ENCODE data around the gene CCDC169.
"Not testable (repeated sequence)": the region's sequence is repeated elsewhere in the genome, so short reads cannot be mapped to it uniquely, and the experiment has no call there.

CCDC169 gene

GRCh38 chr13:36328821-36329220 is 31.2 kb upstream of the CCDC169 start:
- ATAC-seq (no peak), DNase-seq (no peak)
- H3K9me3 Mint-ChIP-seq: no peaks in the 10 kb centered on the region
- H3K4me3 Mint-ChIP-seq: no peak overlapping the region
- H3K27me3 Mint-ChIP-seq: no peaks in the 10 kb centered on the region
- H3K27ac Mint-ChIP-seq: peak overlapping the region in 1 of 2 donors; percentile 24
- peaks cover 6% of the 10 kb centered on the region for H3K4me1 Mint-ChIP-seq

- Mint-ChIP-seq H3K27ac (no peak overlapping the region), H3K27me3 (no peaks in the 10 kb centered on the region), H3K4me3 (no peak overlapping the region), H3K4me1 (no peaks in the 10 kb centered on the region), H3K9me3 (no peaks in the 10 kb centered on the region)
- ATAC-seq (no peak), DNase-seq (no peak)
Observed at GRCh38 chr13:36325912-36326311, 28.3 kb upstream of the CCDC169 start.

GRCh38 chr13:36324881-36325280 is 27.3 kb upstream of the CCDC169 start:
- not testable (repeated sequence) for H3K9me3 Mint-ChIP-seq, H3K27me3 Mint-ChIP-seq, H3K4me3 Mint-ChIP-seq, H3K4me1 Mint-ChIP-seq, H3K27ac Mint-ChIP-seq, ATAC-seq, DNase-seq

GRCh38 chr13:36323951-36324566 is 26.4 kb upstream of the CCDC169 start:
- Mint-ChIP-seq H3K27me3 (no peaks in the 10 kb centered on the region), H3K4me3 (no peak overlapping the region), H3K4me1 (no peaks in the 10 kb centered on the region), H3K9me3 (no peaks in the 10 kb centered on the region), H3K27ac (no peak overlapping the region)
- DNase-seq (no peak), ATAC-seq (no peak)

- no peak overlapping the region for H3K4me3 Mint-ChIP-seq
- no peaks in the 10 kb centered on the region for H3K9me3 Mint-ChIP-seq
- ATAC-seq: no peak
- H3K27ac Mint-ChIP-seq: no peak overlapping the region
- H3K4me1 Mint-ChIP-seq: no peaks in the 10 kb centered on the region
- DNase-seq: no peak
- no peaks in the 10 kb centered on the region for H3K27me3 Mint-ChIP-seq
Observed at GRCh38 chr13:36323408-36323807, 25.8 kb upstream of the CCDC169 start.

GRCh38 chr13:36319793-36320192 is 22.2 kb upstream of the CCDC169 start:
- not testable (repeated sequence) for H3K4me3 Mint-ChIP-seq, H3K27me3 Mint-ChIP-seq, H3K4me1 Mint-ChIP-seq, H3K9me3 Mint-ChIP-seq, ATAC-seq, DNase-seq
- H3K27ac Mint-ChIP-seq: peak overlapping the region in 1 of 2 donors; percentile 90

- Mint-ChIP-seq H3K4me3 (no peak overlapping the region), H3K27ac (no peak overlapping the region), H3K9me3 (no peaks in the 10 kb centered on the region), H3K27me3 (no peaks in the 10 kb centered on the region), H3K4me1 (no peaks in the 10 kb centered on the region)
- no peak for ATAC-seq
- no peak for DNase-seq
Observed at GRCh38 chr13:36313047-36313969, 15.7 kb upstream of the CCDC169 start.

GRCh38 chr13:36310417-36311108 is 12.9 kb upstream of the CCDC169 start:
- H3K27me3 Mint-ChIP-seq: no peaks in the 10 kb centered on the region
- H3K4me1 Mint-ChIP-seq: no peaks in the 10 kb centered on the region
- H3K9me3 Mint-ChIP-seq: no peaks in the 10 kb centered on the region
- H3K27ac Mint-ChIP-seq: peak overlapping the region in 1 of 2 donors; percentile 54
- DNase-seq (no peak), ATAC-seq (peak; percentile 43)
- no peak overlapping the region for H3K4me3 Mint-ChIP-seq

- no peak for ATAC-seq
- Mint-ChIP-seq H3K27me3 (peaks cover 25% of the 10 kb centered on the region), H3K9me3 (no peaks in the 10 kb centered on the region), H3K4me3 (no peak overlapping the region), H3K27ac (no peak overlapping the region), H3K4me1 (peaks cover 13% of the 10 kb centered on the region)
- no peak for DNase-seq
Observed at GRCh38 chr13:36302289-36302688, 4.7 kb upstream of the CCDC169 start.

- Mint-ChIP-seq H3K4me1 (peaks cover 21% of the 10 kb centered on the region), H3K27me3 (peaks cover 43% of the 10 kb centered on the region), H3K27ac (peak overlapping the region in 1 of 2 donors; percentile 34)
- H3K4me3 Mint-ChIP-seq, ATAC-seq, DNase-seq, H3K9me3 Mint-ChIP-seq: not testable (repeated sequence)
Observed at GRCh38 chr13:36299469-36299868, 1.9 kb upstream of the CCDC169 start.

- Mint-ChIP-seq H3K27me3 (peaks cover 49% of the 10 kb centered on the region), H3K4me3 (peak overlapping the region; percentile 87 to 89), H3K4me1 (peaks cover 21% of the 10 kb centered on the region), H3K27ac (peak overlapping the region in 1 of 2 donors; percentile 76), H3K9me3 (no peaks in the 10 kb centered on the region)
- DNase-seq (no peak), ATAC-seq (no peak)
Observed at GRCh38 chr13:36298535-36299068, 988 bp upstream of the CCDC169 start.

GRCh38 chr13:36294096-36294495 is 3.5 kb downstream of the CCDC169 start:
- Mint-ChIP-seq H3K4me3 (no peak overlapping the region), H3K9me3 (no peaks in the 10 kb centered on the region), H3K27me3 (peaks cover 54% of the 10 kb centered on the region), H3K27ac (no peak overlapping the region), H3K4me1 (peaks cover 21% of the 10 kb centered on the region)
- DNase-seq (no peak), ATAC-seq (no peak)

GRCh38 chr13:36293497-36293896 is 4.1 kb downstream of the CCDC169 start:
- ATAC-seq (no peak), DNase-seq (no peak)
- Mint-ChIP-seq H3K9me3 (no peaks in the 10 kb centered on the region), H3K4me1 (peaks cover 19% of the 10 kb centered on the region), H3K27ac (no peak overlapping the region), H3K27me3 (peaks cover 49% of the 10 kb centered on the region), H3K4me3 (no peak overlapping the region)

GRCh38 chr13:36288794-36289391 is 8.7 kb downstream of the CCDC169 start:
- ATAC-seq (no peak), DNase-seq (no peak)
- Mint-ChIP-seq H3K4me1 (no peaks in the 10 kb centered on the region), H3K4me3 (no peak overlapping the region), H3K27ac (no peak overlapping the region), H3K27me3 (peaks cover 34% of the 10 kb centered on the region), H3K9me3 (no peaks in the 10 kb centered on the region)

GRCh38 chr13:36286006-36286405 is 11.6 kb downstream of the CCDC169 start:
- Mint-ChIP-seq H3K4me1 (no peaks in the 10 kb centered on the region), H3K4me3 (no peak overlapping the region), H3K27me3 (peaks cover 21% of the 10 kb centered on the region), H3K9me3 (no peaks in the 10 kb centered on the region), H3K27ac (no peak overlapping the region)
- ATAC-seq (no peak), DNase-seq (no peak)

All from stimulated activated naive CD8-positive, alpha-beta T cell treated with anti-CD3 and anti-CD28 coated beads, Interleukin-15, amount 100 ng/mL, for 72 hours (primary cell).